Femur (tissue), 1 donor: ENCODE data around the gene EGFR.

ENCODE experiments used
- DNase-seq: peaks from one replicate; pipeline ENCODE4 v3.0.0-alpha.2; 2017

Gene EGFR

DNA sequence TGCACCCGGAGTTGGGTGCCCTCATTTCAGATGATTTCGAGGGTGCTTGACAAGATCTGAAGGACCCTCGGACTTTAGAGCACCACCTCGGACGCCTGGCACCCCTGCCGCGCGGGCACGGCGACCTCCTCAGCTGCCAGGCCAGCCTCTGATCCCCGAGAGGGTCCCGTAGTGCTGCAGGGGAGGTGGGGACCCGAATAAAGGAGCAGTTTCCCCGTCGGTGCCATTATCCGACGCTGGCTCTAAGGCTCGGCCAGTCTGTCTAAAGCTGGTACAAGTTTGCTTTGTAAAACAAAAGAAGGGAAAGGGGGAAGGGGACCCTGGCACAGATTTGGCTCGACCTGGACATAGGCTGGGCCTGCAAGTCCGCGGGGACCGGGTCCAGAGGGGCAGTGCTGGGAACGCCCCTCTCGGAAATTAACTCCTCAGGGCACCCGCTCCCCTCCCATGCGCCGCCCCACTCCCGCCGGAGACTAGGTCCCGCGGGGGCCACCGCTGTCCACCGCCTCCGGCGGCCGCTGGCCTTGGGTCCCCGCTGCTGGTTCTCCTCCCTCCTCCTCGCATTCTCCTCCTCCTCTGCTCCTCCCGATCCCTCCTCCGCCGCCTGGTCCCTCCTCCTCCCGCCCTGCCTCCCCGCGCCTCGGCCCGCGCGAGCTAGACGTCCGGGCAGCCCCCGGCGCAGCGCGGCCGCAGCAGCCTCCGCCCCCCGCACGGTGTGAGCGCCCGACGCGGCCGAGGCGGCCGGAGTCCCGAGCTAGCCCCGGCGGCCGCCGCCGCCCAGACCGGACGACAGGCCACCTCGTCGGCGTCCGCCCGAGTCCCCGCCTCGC lies at the start of gene EGFR:
TSS of gene EGFR (plus strand) at position 657 of the 830 bp plus-strand sequence. CDS start 261 bp downstream, outside the sequence.
- peak; percentile 90 for DNase-seq

GRCh38 chr7:54969208-54969967 lies 49.4 kb upstream of the EGFR start:
- DNase-seq = no peak

- DNase-seq = no peak
These were observed 46.0 kb upstream of the EGFR start for GRCh38 chr7:54972733-54973294.

DNA sequence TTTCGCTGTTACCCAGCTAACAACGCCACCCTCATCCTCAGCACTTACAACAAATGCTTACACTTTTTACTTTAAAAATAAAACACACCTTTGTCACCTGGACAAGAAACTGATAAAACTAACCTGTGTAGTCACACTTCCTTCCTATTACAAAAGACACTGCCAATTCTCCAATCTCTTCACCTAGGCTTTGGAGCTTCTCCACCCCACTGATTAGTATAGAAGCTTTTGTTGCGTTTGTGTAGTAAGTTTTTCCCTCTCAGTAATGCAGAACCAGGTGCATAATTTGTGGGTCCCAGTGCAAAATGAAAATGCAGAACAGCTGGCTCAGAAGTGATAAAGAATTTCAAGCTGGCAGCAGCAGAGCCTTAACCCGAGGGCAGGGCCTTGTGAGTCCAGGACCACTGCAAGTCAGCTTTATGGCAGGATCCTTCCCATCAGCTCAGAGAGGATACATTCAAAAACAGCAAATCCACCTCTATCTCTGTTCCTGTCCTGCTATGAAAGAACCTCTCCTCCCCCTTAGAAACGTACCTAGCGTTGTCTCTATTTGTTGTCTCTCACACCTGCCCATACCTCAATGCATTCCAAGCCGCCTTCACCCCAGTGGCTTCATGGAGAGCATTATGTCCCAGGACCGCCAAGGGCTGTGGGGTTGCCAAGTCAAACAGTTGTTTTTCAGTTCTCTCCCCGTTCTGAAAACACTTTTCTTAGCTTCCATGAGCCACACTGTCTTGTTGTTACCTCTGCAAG lies 40.3 kb upstream of the EGFR start:
- DNase-seq = no peak

- DNase-seq = no peak
These were observed 38.3 kb upstream of the EGFR start for GRCh38 chr7:54980521-54980920.

GRCh38 chr7:54981913-54982312 lies 36.9 kb upstream of the EGFR start:
- no peak for DNase-seq

GRCh38 chr7:54985426-54986330 lies 33.1 kb upstream of the EGFR start:
- DNase-seq = no peak

DNA sequence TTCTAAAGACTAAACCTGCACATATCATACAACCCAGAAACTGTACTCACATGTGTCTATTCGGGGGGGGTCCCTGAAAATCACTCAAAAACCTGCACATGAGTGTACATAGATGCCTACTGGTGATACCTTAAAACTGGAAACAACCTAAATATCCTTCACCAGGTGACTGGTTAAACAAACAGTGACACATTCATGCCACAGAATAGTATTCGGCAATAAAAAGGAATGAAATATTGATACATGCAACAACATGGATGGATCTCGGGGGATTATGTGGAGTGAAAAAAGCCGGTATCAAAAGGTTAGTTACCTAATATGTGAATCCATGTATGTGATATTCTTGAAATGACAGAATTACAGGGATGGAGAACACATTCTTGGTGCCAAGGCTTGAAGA lies 32.1 kb upstream of the EGFR start:
- no peak for DNase-seq

DNA sequence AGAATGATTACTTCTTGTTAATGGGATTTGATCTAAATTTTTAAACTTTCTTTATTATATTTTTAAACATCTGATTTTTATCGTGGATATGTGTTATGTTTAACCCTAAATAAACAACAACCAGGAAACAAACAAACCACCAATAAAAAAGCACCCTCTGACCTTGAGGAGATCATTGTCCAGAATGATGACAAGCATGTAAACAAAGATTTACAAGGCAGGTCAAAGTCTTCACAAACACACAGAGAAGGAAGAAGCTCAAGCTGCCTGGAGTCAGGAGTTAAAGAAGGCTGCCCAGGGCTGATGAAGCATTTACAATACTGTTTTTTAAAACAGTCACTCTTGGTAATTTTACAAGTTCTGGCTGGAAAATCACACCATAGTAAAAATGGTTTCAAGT lies 31.0 kb upstream of the EGFR start:
- no peak for DNase-seq

GRCh38 chr7:54988516-54988915 lies 30.3 kb upstream of the EGFR start:
- DNase-seq = no peak

GRCh38 chr7:54989453-54990225 lies 29.2 kb upstream of the EGFR start:
- DNase-seq = no peak

- DNase-seq = no peak
These were observed 27.5 kb upstream of the EGFR start for GRCh38 chr7:54991341-54991740.

DNA sequence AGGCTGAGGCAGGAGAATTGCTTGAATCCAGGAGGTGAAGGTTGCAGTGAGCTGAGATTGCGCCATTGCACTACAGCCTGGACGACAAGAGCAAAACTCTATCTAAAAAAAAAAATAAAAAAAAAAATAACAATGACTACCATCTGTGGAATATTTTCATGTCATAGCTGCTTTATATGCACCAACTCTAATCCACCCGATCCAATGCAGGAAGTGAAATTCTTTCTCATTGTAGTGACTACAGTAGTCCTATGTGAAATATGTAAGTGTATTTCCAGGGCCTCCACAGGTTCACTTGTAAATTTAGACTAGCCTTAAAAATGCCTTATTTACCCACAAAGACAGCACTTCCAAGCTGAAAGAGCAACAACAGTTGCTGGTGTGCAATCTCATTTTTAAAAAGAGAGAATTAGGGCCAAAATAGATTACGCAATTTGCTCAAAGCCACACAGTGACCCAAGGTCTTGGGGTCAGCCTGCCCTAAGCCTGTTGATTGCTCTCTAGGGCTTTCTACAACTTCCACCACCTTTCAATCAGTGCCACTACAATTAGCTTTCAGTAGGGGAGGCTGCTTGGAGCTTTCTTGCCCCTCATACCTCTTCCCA lies 25.8 kb upstream of the EGFR start:
- no peak for DNase-seq

DNA sequence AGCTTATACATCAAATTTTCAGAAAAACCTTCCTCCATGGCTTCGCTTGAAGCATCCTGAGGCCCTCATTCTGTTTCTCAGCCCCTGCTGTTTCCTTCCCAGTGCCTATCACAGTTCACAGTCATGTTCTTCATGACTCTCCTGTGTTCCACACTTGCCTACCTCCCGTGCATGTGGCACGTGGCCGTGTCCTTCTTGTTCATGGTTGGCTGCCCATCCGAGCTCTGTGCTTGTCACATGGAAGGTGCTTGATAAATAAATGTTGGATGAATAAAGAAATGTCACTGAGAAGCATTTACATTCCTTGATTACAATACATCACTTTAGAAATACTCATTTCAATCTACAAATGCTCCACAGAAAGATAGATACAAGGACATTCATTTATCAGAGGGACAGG lies 23.7 kb upstream of the EGFR start:
- DNase-seq = no peak

DNA sequence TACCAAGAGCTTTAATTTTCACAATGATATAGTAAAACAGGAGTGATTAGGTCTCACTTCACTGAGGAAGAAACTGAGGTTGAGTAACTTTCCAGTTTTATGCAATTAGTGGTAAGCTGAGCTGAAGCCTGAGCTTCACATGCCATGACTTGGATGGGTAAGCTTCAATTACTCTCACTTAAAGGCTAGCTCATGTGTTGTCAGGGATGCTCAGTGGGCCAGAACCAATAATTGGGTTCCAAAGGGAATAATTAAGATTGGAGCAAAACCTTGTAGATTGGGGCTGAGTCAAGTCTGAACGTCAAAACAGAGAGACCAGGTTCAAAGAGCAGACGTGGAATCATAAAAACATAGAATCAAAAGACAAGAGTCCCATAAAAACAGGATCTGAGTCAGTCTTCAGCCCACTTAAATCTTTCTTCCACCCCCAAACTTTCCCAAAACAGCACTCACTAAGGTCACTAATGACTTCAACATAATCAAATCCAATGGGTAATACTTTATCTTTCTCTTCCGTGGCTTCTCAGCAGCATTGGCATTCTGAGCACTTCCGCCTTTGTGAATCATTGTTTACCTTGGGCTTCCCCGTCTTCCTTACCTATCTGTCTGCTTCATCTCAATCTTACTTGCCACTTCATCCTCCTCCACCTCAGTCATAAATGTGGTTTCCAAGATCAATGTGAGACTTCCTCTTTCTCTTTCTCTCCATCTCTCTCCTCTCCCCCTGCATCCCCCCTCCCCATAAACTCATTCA lies 23.0 kb upstream of the EGFR start:
- no peak for DNase-seq

DNA sequence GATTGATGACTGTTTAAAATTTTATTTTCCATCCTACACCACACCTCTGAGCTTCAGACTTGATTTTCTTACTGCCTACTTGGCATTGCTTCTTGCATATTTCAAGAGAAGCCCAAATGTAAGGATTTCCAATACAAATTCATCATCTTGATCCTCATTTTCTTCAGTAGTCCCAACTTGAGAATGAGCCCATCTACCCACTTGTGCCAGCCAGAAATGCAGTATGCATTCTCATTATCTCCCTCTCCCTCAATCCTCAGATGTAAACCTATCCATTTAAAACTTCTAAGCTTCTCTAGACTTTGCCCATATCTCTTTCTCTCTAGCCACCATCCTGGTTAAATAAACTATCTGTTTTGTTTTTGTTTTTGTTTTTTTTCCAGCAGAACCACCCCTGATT lies 22.4 kb upstream of the EGFR start:
- no peak for DNase-seq

DNA sequence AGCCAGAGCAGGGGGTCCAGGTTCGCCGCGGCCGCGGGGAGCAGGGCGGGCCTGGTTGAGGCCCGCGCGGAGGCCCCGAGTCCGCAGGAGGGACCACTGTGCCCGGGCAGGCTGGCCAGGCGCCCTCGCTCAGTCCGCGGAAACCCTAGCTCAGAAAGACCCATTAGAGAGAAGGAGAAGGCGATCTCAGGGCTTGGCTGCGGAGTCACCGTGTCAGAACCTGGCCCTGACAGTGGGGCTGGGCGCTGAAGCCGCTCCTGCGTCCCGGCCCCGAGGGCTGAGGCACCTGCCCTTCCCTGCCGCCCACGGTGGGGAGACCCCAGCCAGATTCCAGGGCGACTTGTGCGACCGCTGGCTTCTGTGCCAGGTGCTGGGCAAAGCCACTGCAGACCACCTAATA lies 14.2 kb upstream of the EGFR start:
- DNase-seq = no peak

GRCh38 chr7:55005241-55005851 lies 13.5 kb upstream of the EGFR start:
- no peak for DNase-seq

DNA sequence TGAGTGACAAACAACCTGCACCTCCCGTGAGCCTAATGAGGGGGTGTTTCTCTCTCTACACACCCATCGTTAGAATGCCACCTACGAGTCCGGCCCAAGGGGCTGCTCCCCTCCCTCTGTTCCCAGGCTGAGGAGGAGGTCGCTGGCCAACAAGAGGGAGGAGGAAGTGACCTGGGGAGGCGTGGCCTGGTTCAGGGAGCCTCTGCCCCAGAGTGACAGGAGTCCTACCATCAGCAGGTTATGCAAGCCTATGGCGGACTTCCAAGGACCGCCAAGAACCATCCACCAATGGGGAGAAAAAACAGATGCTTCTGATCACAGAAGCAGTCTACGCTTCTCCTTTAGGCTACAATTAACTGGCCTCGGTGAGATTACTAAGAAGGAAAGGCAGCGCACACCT lies 12.3 kb upstream of the EGFR start:
- DNase-seq = no peak

- DNase-seq = no peak
These were observed 5.0 kb upstream of the EGFR start for GRCh38 chr7:55013851-55014250.
